Hepatocyte (in vitro differentiated cells): ENCODE data around the gene CDKN3.

Source experiments
- EZH2 ChIP-seq: fragments of 200-600 bp; sonication (generic); IDR thresholded peaks from 2 replicates; pipeline ENCODE4 v1.6.1; 2016; ENCODE audit warnings: antibody characterized with exemption, mild to moderate bottlenecking, borderline replicate concordance
- TF ChIP-seq, protein P1 (sequence below): fragments of 200-600 bp; sonication (generic); IDR thresholded peaks from 2 replicates; pipeline ENCODE4 v1.5.1; 2016; ENCODE audit warnings: antibody characterized with exemption, mild to moderate bottlenecking; ENCODE audit not compliant: poor library complexity

DNA sequence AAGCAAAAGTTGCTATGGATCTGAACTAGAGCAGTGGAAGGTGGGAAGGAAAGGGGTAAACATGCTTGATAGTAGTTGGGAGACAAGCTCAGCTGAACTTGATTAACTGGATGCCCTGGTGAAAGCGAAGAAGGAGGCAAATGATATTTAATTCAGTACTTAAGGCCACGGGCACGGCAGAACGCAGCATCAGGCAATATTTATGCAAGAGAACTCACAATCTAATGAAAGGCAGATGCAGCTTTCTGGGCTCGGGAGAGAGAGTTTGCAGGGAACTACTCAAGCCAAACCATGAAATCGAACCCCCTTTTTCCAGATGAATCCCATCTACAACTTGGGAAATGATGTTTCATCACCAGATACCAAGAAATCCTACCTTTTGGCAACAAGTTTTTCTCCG, 47.9 kb downstream of the CDKN3 start:
- TF ChIP-seq, protein P1, sequence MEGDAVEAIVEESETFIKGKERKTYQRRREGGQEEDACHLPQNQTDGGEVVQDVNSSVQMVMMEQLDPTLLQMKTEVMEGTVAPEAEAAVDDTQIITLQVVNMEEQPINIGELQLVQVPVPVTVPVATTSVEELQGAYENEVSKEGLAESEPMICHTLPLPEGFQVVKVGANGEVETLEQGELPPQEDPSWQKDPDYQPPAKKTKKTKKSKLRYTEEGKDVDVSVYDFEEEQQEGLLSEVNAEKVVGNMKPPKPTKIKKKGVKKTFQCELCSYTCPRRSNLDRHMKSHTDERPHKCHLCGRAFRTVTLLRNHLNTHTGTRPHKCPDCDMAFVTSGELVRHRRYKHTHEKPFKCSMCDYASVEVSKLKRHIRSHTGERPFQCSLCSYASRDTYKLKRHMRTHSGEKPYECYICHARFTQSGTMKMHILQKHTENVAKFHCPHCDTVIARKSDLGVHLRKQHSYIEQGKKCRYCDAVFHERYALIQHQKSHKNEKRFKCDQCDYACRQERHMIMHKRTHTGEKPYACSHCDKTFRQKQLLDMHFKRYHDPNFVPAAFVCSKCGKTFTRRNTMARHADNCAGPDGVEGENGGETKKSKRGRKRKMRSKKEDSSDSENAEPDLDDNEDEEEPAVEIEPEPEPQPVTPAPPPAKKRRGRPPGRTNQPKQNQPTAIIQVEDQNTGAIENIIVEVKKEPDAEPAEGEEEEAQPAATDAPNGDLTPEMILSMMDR, result no peak
- TF ChIP-seq EZH2, result no peak
